Body of pancreas (tissue), 4 donors: ENCODE measurements around the gene IRF3.

Experiments used
- POLR2A ChIP-seq, 3 donors: fragments of 450-650 bp; IDR thresholded peaks; one replicate each; pipeline ENCODE4 v1.6.1; 2016; ENCODE audit warnings: antibody characterized with exemption in 3 of 3, mild to moderate bottlenecking in 2 of 3
- TF ChIP-seq, protein P1 (sequence below), 7 experiments: fragments of 450-650 bp in 4 of 7; fragments of 200-600 bp in 3 of 7; sonication (generic) in 3 of 7; IDR thresholded peaks; one replicate each; pipeline ENCODE4 v1.5.1; 2016 to 2019; ENCODE audit warnings: antibody characterized with exemption in 7 of 7

DNA sequence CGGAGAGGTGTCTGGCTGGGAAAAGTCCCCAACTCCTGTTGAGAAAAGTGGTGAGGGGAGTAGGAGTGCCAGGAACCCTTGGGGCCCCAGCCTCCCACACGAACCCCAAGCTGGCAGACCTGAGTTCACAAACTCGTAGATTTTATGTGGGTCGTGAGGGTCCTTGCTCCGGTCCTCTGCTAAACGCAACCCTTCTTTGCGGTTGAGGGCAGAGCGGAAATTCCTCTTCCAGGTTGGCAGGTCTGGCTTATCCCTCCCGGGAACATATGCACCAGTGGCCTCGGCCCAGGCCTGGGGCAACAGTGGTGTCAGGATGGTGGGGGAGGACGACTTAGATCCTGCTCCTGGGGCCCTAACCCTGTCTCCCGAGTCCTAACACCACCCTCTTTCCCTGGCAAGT, 2.4 kb downstream of the IRF3 start:
- TF ChIP-seq, protein P1, sequence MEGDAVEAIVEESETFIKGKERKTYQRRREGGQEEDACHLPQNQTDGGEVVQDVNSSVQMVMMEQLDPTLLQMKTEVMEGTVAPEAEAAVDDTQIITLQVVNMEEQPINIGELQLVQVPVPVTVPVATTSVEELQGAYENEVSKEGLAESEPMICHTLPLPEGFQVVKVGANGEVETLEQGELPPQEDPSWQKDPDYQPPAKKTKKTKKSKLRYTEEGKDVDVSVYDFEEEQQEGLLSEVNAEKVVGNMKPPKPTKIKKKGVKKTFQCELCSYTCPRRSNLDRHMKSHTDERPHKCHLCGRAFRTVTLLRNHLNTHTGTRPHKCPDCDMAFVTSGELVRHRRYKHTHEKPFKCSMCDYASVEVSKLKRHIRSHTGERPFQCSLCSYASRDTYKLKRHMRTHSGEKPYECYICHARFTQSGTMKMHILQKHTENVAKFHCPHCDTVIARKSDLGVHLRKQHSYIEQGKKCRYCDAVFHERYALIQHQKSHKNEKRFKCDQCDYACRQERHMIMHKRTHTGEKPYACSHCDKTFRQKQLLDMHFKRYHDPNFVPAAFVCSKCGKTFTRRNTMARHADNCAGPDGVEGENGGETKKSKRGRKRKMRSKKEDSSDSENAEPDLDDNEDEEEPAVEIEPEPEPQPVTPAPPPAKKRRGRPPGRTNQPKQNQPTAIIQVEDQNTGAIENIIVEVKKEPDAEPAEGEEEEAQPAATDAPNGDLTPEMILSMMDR (IDR thresholded peaks at IDR 0.05) = no peak
- TF ChIP-seq POLR2A (IDR thresholded peaks at IDR 0.05) = no peak
